Prostate gland (tissue), 2 donors: ENCODE data around the gene DCTN3. TPM values are rescaled to one million over a fixed set of nuclear protein-coding genes. Genes with fewer than 3 reads are reported as not detected.
"Not testable (repeated sequence)": the region's sequence is repeated elsewhere in the genome, so short reads cannot be mapped to it uniquely, and the experiment has no call there.

Experiments
- DNase-seq: peaks from one replicate; pipeline ENCODE4 v3.0.0-alpha.2; 2019; ENCODE audit warnings: low spot score
- H3K27ac ChIP-seq, 2 donors: fragments of 200-600 bp; sonication (generic); 2 replicates each; pipeline ENCODE4 v1.5.1; 2017 to 2019
- H3K27me3 ChIP-seq: fragments of 200-600 bp; sonication (generic); replicated peaks from 2 replicates; pipeline ENCODE4 v1.5.1; 2019; ENCODE audit not compliant: insufficient read depth
- H3K36me3 ChIP-seq, 2 donors: fragments of 200-600 bp; sonication (generic); 1 replicate in 1 of 2; 2 replicates in 1 of 2; pipeline versions ENCODE4 v1.5.1 to v1.8.1; 2017 to 2019
- H3K4me1 ChIP-seq: fragments of 200-600 bp; sonication (generic); replicated peaks from 2 replicates; pipeline ENCODE4 v1.5.1; 2019
- H3K4me3 ChIP-seq, 2 donors: fragments of 200-600 bp; sonication (generic); 2 replicates each; pipeline ENCODE4 v1.5.1; 2017 to 2019
- H3K9me3 ChIP-seq: fragments of 200-600 bp; sonication (generic); 2 replicates; pipeline ENCODE4 v1.5.1; 2017
- POLR2A ChIP-seq: fragments of 450-650 bp; IDR thresholded peaks from one replicate; pipeline ENCODE4 v1.6.1; 2016; ENCODE audit warnings: antibody characterized with exemption, mild to moderate bottlenecking
- POLR2AphosphoS5 ChIP-seq: sonication (generic); formaldehyde crosslinking; IDR thresholded peaks from one replicate; pipeline ENCODE4 v1.6.1; 2017; ENCODE audit warnings: antibody characterized with exemption
- WGBS: methylation state at CpG from one replicate; pipeline ENCODE4 v1.1.5; 2018; 5-methylcytosine and 5-hydroxymethylcytosine counted together
- intact Hi-C: fragments of 100-400 bp; cut with DNase I; formaldehyde crosslinking; loops from one replicate; pipeline ENCODE4 v1.14.2; 2022
- total RNA-seq, 2 donors: library from RNA; depleted of rRNA; stranded (reverse); fragments of >200 nt; gene quantifications; one replicate each; pipeline ENCODE4 v1.1.0, GENCODE V29; 2016
- TF ChIP-seq, protein P1 (sequence below), 4 experiments: fragments of 200-600 bp in 2 of 4; fragments of 450-650 bp in 2 of 4; sonication (generic) in 2 of 4; IDR thresholded peaks; 1 replicate in 3 of 4; 2 replicates in 1 of 4; pipeline ENCODE4 v1.5.1; 2016 to 2019; ENCODE audit warnings: antibody characterized with exemption in 4 of 4, mild to moderate bottlenecking in 2 of 4, moderate library complexity in 2 of 4

DCTN3 gene
- total RNA-seq, 2 donors from 2014 or later = 73.8 to 112 TPM

DNA sequence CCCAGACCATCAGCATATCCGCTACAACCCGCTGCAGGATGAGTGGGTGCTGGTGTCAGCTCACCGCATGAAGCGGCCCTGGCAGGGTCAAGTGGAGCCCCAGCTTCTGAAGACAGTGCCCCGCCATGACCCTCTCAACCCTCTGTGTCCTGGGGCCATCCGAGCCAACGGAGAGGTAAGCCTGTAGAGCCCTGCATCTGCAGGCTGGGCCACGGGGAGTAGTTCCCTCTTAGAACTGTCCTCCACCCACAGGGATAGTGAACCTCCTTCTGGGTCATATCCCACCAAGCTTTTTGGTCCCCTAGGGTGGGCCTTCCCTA, 26.7 kb upstream of the DCTN3 start:
- WGBS = 7% methylated on average over 8 of the region's 8 CpGs
- H3K27ac ChIP-seq = peak overlapping the region; percentile 78 to 80
- TF ChIP-seq POLR2AphosphoS5 (no peak), POLR2A (no peak)
- TF ChIP-seq, protein P1, sequence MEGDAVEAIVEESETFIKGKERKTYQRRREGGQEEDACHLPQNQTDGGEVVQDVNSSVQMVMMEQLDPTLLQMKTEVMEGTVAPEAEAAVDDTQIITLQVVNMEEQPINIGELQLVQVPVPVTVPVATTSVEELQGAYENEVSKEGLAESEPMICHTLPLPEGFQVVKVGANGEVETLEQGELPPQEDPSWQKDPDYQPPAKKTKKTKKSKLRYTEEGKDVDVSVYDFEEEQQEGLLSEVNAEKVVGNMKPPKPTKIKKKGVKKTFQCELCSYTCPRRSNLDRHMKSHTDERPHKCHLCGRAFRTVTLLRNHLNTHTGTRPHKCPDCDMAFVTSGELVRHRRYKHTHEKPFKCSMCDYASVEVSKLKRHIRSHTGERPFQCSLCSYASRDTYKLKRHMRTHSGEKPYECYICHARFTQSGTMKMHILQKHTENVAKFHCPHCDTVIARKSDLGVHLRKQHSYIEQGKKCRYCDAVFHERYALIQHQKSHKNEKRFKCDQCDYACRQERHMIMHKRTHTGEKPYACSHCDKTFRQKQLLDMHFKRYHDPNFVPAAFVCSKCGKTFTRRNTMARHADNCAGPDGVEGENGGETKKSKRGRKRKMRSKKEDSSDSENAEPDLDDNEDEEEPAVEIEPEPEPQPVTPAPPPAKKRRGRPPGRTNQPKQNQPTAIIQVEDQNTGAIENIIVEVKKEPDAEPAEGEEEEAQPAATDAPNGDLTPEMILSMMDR (IDR thresholded peaks at IDR 0.05) = no peak

DNA sequence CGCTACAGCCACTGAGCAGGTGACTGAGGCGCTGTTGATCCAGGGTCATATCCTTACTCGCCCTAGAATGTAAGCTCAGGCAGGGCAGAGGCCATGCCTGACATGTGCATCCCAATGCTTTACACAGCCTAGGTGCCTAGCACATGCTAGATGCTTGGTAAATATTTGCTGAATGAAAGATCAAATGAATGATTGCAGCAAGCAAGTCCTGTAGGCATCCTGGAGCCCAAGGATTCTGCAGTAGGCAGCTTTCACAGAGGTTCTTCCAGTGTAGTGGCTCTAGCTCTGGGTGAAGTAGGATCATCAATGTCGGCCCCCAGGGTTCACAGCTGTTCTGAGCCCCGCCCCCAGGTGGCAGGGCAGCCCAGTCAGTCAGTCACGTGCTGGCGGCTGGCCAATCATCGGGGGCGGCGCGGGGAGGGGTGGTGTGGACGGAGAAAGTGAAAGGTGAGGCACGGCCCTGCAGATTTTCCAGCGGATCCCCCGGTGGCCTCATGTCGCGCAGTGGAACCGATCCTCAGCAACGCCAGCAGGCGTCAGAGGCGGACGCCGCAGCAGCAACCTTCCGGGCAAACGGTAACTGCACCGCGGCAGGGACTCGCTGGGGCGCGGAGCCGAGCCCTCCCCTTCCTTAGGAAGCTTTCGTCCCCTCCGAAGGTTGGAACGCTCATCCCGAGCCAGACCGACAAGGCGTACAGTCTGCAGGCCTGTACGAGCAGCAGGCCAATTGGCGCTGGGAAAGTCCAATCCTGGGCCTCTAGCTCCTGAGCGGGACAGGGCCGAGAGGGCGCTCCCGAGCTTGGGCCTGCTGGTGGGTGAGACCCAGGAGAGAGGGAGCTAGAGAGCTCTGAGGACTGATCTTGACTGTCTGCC, 26.2 kb upstream of the DCTN3 start, which contains the start of gene GALT:
Gene GALT, plus strand, starts transcription at position 465 of the 873 bp plus-strand sequence. Its CDS starts 30 bp downstream, at position 495.
- Histone ChIP-seq H3K27ac (peak within 1 kb of the TSS; percentile 78 to 80), H3K36me3 (peaks cover 4 to 5% of the 10 kb centered on the region in 2 donors), H3K9me3 (no peaks in the 10 kb centered on the region), H3K4me3 (peak within 1 kb of the TSS; percentile 52 to 55), H3K4me1 (peaks cover 8% of the 10 kb centered on the region), H3K27me3 (no peaks in the 10 kb centered on the region)
- peak; percentile 89 for DNase-seq
- TF ChIP-seq POLR2A (peak; percentile 59), POLR2AphosphoS5 (peak; percentile 88)
- TF ChIP-seq, protein P1 (IDR thresholded peaks at IDR 0.05) = peak; percentile 21 to 64 (median 46)
- intact Hi-C loops = no loop called here
- WGBS = 5% methylated on average over 41 of the region's 43 CpGs

More for the DNA sequence above, 26.7 kb upstream of the DCTN3 start:
- H3K4me1 ChIP-seq = peaks cover 12% of the 10 kb centered on the region
- peaks cover 4 to 5% of the 10 kb centered on the region in 2 donors for H3K36me3 ChIP-seq
- no peaks in the 10 kb centered on the region for H3K27me3 ChIP-seq
- intact Hi-C loops = no loop called here
- no peaks in the 10 kb centered on the region for H3K9me3 ChIP-seq
- peak overlapping the region; percentile 52 to 55 for H3K4me3 ChIP-seq
- no peak for DNase-seq

DNA sequence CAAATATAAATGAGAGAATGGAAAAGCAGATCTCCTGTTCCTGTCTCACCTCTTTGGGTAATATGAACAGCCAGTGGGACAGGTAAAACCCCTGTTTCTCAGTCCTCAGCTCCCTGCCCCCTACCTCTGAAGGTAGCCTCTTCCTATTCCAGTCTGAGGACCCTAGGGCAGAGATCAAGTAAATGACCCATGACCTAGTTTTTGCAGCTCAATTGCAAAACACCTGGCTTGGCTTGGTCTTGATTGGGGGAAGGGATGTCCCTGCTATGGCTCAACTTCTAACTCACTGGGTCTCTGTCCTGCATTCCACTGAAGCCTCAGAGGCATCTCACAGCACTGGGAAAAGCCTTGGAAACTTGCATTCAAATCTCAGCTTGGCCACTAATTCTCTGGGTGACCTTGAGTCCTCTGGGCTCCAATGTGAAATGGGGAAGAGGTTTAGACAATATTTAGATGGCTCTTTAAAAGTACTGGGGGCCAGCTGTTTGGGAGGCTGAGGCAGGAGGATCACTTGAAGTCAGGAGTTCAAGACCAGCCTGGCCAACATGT, 24.5 kb upstream of the DCTN3 start:
- no peak overlapping the region for H3K4me3 ChIP-seq
- H3K9me3 ChIP-seq = no peaks in the 10 kb centered on the region
- TF ChIP-seq, protein P1 (IDR thresholded peaks at IDR 0.05) = no peak
- TF ChIP-seq POLR2A = no peak
- no peaks in the 10 kb centered on the region for H3K27me3 ChIP-seq
- H3K36me3 ChIP-seq = peaks cover 3 to 5% of the 10 kb centered on the region in 2 donors
- intact Hi-C loops = no loop called here
- DNase-seq = no peak
- peaks cover 7% of the 10 kb centered on the region for H3K4me1 ChIP-seq
- H3K27ac ChIP-seq = no peak overlapping the region

DNA sequence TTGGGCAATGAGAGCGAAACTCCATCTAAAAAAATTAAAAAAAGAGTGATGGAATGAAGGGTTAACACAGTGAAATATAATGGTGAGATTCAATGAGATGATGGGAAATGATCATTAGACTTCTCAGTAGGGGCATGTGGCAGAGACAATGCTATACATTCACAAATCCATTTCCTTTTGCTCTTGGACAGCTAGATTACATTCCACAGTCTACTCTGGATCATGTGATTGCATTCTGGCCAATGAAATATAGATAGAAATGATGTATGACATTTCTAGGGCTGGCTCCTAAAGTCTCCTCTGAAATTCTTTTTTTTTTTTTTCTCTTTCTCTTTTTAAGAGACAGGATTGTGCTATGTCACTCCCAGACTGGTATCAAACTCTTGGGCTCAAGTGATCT, 22.4 kb upstream of the DCTN3 start:
- WGBS = 100% methylated on average over 1 of the region's 1 CpG
- TF ChIP-seq, protein P1 (IDR thresholded peaks at IDR 0.05) = no peak
- Histone ChIP-seq H3K27ac (no peak overlapping the region), H3K4me3 (no peak overlapping the region), H3K4me1 (peaks cover 4% of the 10 kb centered on the region), H3K9me3 (no peaks in the 10 kb centered on the region), H3K27me3 (no peaks in the 10 kb centered on the region), H3K36me3 (no peaks in the 10 kb centered on the region)
- intact Hi-C loops = no loop called here
- no peak for DNase-seq

DNA sequence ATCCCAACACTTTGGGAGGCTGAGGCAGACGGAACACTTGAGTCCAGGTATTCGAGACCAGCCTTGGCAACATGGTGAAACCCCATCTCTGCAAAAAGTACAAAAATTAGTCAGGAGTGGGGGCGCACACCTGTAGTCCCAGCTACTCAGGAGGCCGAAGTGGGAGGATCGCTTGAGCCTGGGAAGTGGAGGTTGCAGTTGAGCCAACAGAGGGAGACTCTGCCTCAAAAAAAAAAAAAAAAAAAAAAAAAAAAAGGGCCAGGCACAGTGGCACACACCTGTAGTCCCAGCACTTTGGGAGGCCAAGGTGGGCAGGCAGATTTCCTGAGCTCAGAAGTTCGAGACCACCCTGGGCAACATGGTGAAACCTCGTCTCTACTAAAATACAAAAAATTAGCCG, 19.0 kb upstream of the DCTN3 start:
- WGBS = 97% methylated on average over 8 of the region's 8 CpGs
- intact Hi-C loops, H3K9me3 ChIP-seq: not testable (repeated sequence)

More for the DNA sequence above, 19.0 kb upstream of the DCTN3 start:
- not testable (repeated sequence) for H3K36me3 ChIP-seq, H3K4me3 ChIP-seq, H3K4me1 ChIP-seq, H3K27me3 ChIP-seq, DNase-seq, H3K27ac ChIP-seq
